Liver (tissue), 9 donors: ENCODE results near the gene TMEM204. TPM values are rescaled to one million over a fixed set of nuclear protein-coding genes. Genes with fewer than 3 reads are reported as not detected.

Experiments used
- DNase-seq: peaks from one replicate; pipeline ENCODE4 v3.0.0-alpha.2; 2017; ENCODE audit warnings: low spot score
- H3K27ac ChIP-seq, 2 donors: one replicate each; pipeline ENCODE4 v1.7.0; 2013; ENCODE audit warnings: inconsistent platforms in 2 of 2, low read length in 2 of 2, control low read depth in 1 of 2, low read depth in 1 of 2, mild to moderate bottlenecking in 1 of 2
- H3K27me3 ChIP-seq, 4 donors: one replicate each; pipeline versions ENCODE4 v1.6.1 to v1.7.0; 2013; ENCODE audit warnings: low read length in 3 of 4, inconsistent platforms in 1 of 4, mild to moderate bottlenecking in 1 of 4, moderate library complexity in 1 of 4; ENCODE audit not compliant: control insufficient read depth in 4 of 4, insufficient read depth in 4 of 4
- H3K36me3 ChIP-seq, 4 donors: one replicate each; pipeline versions ENCODE4 v1.6.1 to v1.7.0; 2013; ENCODE audit warnings: low read length in 3 of 4, mild to moderate bottlenecking in 3 of 4, low read depth in 1 of 4, moderate library complexity in 1 of 4; ENCODE audit not compliant: control insufficient read depth in 4 of 4, insufficient read depth in 3 of 4
- H3K4me1 ChIP-seq, 4 donors: one replicate each; pipeline versions ENCODE4 v1.6.1 to v1.7.0; 2013; ENCODE audit warnings: low read length in 3 of 4, mild to moderate bottlenecking in 3 of 4, moderate library complexity in 1 of 4; ENCODE audit not compliant: control insufficient read depth in 4 of 4, insufficient read depth in 4 of 4
- H3K4me3 ChIP-seq, 3 donors: one replicate each; pipeline versions ENCODE4 v1.6.1 to v1.7.0; 2013; ENCODE audit warnings: low read length in 3 of 3, control low read depth in 1 of 3, low read depth in 1 of 3, mild to moderate bottlenecking in 1 of 3
- H3K9ac ChIP-seq, 2 donors: one replicate each; pipeline ENCODE4 v1.7.0; 2013; ENCODE audit warnings: low read length in 2 of 2, mild to moderate bottlenecking in 2 of 2, moderate library complexity in 2 of 2, control low read depth in 1 of 2, low read depth in 1 of 2
- H3K9me3 ChIP-seq, 4 donors: one replicate each; pipeline versions ENCODE4 v1.6.1 to v1.7.0; 2013; ENCODE audit warnings: low read length in 3 of 4; ENCODE audit not compliant: control insufficient read depth in 4 of 4
- ATF3 ChIP-seq: IDR thresholded peaks from 2 replicates; pipeline ENCODE4 v1.6.1; 2016; ENCODE audit warnings: antibody characterized with exemption
- CTCF ChIP-seq: fragments of 150-350 bp; IDR thresholded peaks from 2 replicates; pipeline ENCODE4 v1.5.1; 2017; ENCODE audit warnings: improper control_type of control experiment, low read depth, low read length; ENCODE audit not compliant: missing input control
- EGR1 ChIP-seq, 2 donors: IDR thresholded peaks; 2 replicates each; pipeline ENCODE4 v1.6.1; 2016 to 2018; ENCODE audit warnings: antibody characterized with exemption in 2 of 2, low read depth in 2 of 2
- FOXA1 ChIP-seq: IDR thresholded peaks from 2 replicates; pipeline ENCODE4 v1.6.1; 2016; ENCODE audit warnings: antibody characterized with exemption
- FOXA2 ChIP-seq: IDR thresholded peaks from 2 replicates; pipeline ENCODE4 v1.6.1; 2016; ENCODE audit warnings: antibody characterized with exemption
- GABPA ChIP-seq, 2 donors: IDR thresholded peaks in 1 of 2; conservative IDR thresholded peaks in 1 of 2; 2 replicates each; pipeline ENCODE4 v1.6.1; 2016; ENCODE audit warnings: antibody characterized with exemption in 2 of 2, mild to moderate bottlenecking in 1 of 2, moderate library complexity in 1 of 2
- HNF4G ChIP-seq: IDR thresholded peaks from 2 replicates; pipeline ENCODE4 v1.6.1; 2016; ENCODE audit warnings: antibody characterized with exemption
- JUND ChIP-seq, 2 donors: IDR thresholded peaks; 2 replicates each; pipeline ENCODE4 v1.6.1; 2016; ENCODE audit warnings: antibody characterized with exemption in 2 of 2
- NR2F2 ChIP-seq: IDR thresholded peaks from 2 replicates; pipeline ENCODE4 v1.6.1; 2016; ENCODE audit warnings: antibody characterized with exemption
- RAD21 ChIP-seq, 2 donors: IDR thresholded peaks; 2 replicates each; pipeline ENCODE4 v1.6.1; 2016; ENCODE audit warnings: antibody characterized with exemption in 2 of 2, mild to moderate bottlenecking in 2 of 2
- RXRA ChIP-seq, 2 donors: IDR thresholded peaks; 2 replicates each; pipeline ENCODE4 v1.6.1; 2017 to 2018; ENCODE audit warnings: antibody characterized with exemption in 2 of 2, mild to moderate bottlenecking in 1 of 2
- SP1 ChIP-seq: IDR thresholded peaks from 2 replicates; pipeline ENCODE4 v1.6.1; 2018; ENCODE audit warnings: antibody characterized with exemption, mild to moderate bottlenecking
- TAF1 ChIP-seq: conservative IDR thresholded peaks from 2 replicates; pipeline ENCODE4 v1.6.1; 2016; ENCODE audit warnings: antibody characterized with exemption, mild to moderate bottlenecking
- YY1 ChIP-seq: IDR thresholded peaks from 2 replicates; pipeline ENCODE4 v1.6.1; 2016; ENCODE audit warnings: antibody characterized with exemption, mild to moderate bottlenecking
- WGBS: extraction: QIAGEN DNeasy Blood & Tissue Kit; methylation state at CpG from one replicate; pipeline ENCODE4 v1.1.7; 2013; 5-methylcytosine and 5-hydroxymethylcytosine counted together
- polyA plus RNA-seq, 2 donors: library from polyadenylated mRNA; stranded (reverse) in 1 of 2; unstranded in 1 of 2; fragments of 200-250 nt in 1 of 2; fragments of >200 nt in 1 of 2; fragmentation: Nextera tagmentation in 1 of 2; extraction: Ambion mirVana in 1 of 2; gene quantifications; one replicate each; pipeline versions ENCODE4 v1.2.1 to v1.2.3, GENCODE V29; 2013 to 2015
- total RNA-seq, 2 donors: library from RNA; depleted of rRNA; stranded (reverse); fragments of >200 nt; gene quantifications; one replicate each; pipeline ENCODE4 v1.2.3, GENCODE V29; 2014
- TF ChIP-seq, protein P1 (sequence below): IDR thresholded peaks from 2 replicates; pipeline ENCODE4 v1.6.1; 2016; ENCODE audit warnings: antibody characterized with exemption
- TF ChIP-seq, protein P2 (sequence below): IDR thresholded peaks from 2 replicates; pipeline ENCODE4 v1.6.1; 2016; ENCODE audit warnings: antibody characterized with exemption, mild to moderate bottlenecking
- TF ChIP-seq, protein P3 (sequence below): IDR thresholded peaks from 2 replicates; pipeline ENCODE4 v1.6.1; 2016; ENCODE audit warnings: antibody characterized with exemption
- donor health status: healthy.
- donor health status: healthy.
- donor health status: healthy.
- donor health status: healthy.
- donor health status: healthy.

TMEM204 gene
- total and polyA plus RNA-seq, 4 donors, result 3.5 to 14.4 (median 10.7) TPM

- Histone ChIP-seq H3K36me3 (no peaks in the 10 kb centered on the region), H3K4me3 (no peak overlapping the region), H3K9me3 (no peaks in the 10 kb centered on the region), H3K4me1 (peaks cover 2 to 21% (median 7%) of the 10 kb centered on the region in 4 donors), H3K27me3 (no peaks in the 10 kb centered on the region), H3K27ac (no peak overlapping the region), H3K9ac (no peak overlapping the region)
- TF ChIP-seq CTCF, result no peak
- peak in 1 of 2 donors; percentile 22 for TF ChIP-seq RAD21 (IDR thresholded peaks at IDR 0.05)
- TF ChIP-seq JUND (IDR thresholded peaks at IDR 0.05), result no peak
- TF ChIP-seq NR2F2, result peak; percentile 11
- TF ChIP-seq GABPA (IDR thresholded peaks at IDR 0.05 in 1 of 2, conservative IDR thresholded peaks at IDR 0.05 in 1 of 2), result no peak
- TF ChIP-seq FOXA2, result no peak
- TF ChIP-seq TAF1, result no peak
- TF ChIP-seq SP1, result no peak
- TF ChIP-seq YY1, result no peak
- TF ChIP-seq EGR1 (IDR thresholded peaks at IDR 0.05; ENCODE audit: low read depth in 2 of 2), result no peak
- no peak for TF ChIP-seq FOXA1
- TF ChIP-seq, protein P1, sequence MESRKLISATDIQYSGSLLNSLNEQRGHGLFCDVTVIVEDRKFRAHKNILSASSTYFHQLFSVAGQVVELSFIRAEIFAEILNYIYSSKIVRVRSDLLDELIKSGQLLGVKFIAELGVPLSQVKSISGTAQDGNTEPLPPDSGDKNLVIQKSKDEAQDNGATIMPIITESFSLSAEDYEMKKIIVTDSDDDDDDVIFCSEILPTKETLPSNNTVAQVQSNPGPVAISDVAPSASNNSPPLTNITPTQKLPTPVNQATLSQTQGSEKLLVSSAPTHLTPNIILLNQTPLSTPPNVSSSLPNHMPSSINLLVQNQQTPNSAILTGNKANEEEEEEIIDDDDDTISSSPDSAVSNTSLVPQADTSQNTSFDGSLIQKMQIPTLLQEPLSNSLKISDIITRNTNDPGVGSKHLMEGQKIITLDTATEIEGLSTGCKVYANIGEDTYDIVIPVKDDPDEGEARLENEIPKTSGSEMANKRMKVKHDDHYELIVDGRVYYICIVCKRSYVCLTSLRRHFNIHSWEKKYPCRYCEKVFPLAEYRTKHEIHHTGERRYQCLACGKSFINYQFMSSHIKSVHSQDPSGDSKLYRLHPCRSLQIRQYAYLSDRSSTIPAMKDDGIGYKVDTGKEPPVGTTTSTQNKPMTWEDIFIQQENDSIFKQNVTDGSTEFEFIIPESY, result no peak
- TF ChIP-seq HNF4G, result no peak
- DNase-seq, result no peak
- WGBS, result 40% methylated on average over 5 of the region's 5 CpGs
Measured at GRCh38 chr16:1548233-1548632, 14.8 kb downstream of the TMEM204 start.

DNA sequence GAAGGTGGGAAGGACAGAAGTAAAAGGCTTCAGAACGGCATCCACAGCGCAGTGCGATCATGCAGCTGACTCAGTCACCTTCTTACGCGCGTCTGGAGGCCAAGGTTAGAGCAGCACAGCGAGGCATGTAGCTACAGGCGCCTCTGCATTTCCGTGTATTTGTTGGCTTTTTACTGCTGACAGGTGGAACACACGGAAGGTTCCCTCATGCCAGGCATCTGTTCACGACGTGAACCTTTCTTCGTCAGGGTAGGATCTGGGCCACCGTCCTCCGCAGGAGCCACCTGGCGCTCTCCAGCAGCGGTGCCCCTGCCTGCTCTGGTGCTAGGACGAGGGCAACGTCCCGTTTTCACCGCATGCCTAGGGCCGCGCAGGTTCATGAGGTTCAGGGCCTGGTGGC, 15.3 kb downstream of the TMEM204 start:
- Histone ChIP-seq H3K4me3 (no peak overlapping the region), H3K4me1 (peaks cover 2 to 21% (median 7%) of the 10 kb centered on the region in 4 donors), H3K27me3 (no peaks in the 10 kb centered on the region), H3K9ac (no peak overlapping the region), H3K9me3 (no peaks in the 10 kb centered on the region), H3K27ac (no peak overlapping the region), H3K36me3 (no peaks in the 10 kb centered on the region)
- TF ChIP-seq RAD21 (IDR thresholded peaks at IDR 0.05) (no peak), RXRA (IDR thresholded peaks at IDR 0.05) (no peak), FOXA1 (no peak), HNF4G (no peak), JUND (IDR thresholded peaks at IDR 0.05) (no peak), NR2F2 (no peak), CTCF (no peak), ATF3 (no peak), SP1 (no peak), FOXA2 (no peak)
- TF ChIP-seq, protein P2, sequence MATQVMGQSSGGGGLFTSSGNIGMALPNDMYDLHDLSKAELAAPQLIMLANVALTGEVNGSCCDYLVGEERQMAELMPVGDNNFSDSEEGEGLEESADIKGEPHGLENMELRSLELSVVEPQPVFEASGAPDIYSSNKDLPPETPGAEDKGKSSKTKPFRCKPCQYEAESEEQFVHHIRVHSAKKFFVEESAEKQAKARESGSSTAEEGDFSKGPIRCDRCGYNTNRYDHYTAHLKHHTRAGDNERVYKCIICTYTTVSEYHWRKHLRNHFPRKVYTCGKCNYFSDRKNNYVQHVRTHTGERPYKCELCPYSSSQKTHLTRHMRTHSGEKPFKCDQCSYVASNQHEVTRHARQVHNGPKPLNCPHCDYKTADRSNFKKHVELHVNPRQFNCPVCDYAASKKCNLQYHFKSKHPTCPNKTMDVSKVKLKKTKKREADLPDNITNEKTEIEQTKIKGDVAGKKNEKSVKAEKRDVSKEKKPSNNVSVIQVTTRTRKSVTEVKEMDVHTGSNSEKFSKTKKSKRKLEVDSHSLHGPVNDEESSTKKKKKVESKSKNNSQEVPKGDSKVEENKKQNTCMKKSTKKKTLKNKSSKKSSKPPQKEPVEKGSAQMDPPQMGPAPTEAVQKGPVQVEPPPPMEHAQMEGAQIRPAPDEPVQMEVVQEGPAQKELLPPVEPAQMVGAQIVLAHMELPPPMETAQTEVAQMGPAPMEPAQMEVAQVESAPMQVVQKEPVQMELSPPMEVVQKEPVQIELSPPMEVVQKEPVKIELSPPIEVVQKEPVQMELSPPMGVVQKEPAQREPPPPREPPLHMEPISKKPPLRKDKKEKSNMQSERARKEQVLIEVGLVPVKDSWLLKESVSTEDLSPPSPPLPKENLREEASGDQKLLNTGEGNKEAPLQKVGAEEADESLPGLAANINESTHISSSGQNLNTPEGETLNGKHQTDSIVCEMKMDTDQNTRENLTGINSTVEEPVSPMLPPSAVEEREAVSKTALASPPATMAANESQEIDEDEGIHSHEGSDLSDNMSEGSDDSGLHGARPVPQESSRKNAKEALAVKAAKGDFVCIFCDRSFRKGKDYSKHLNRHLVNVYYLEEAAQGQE, result no peak
- TF ChIP-seq, protein P3, sequence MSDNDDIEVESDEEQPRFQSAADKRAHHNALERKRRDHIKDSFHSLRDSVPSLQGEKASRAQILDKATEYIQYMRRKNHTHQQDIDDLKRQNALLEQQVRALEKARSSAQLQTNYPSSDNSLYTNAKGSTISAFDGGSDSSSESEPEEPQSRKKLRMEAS, result no peak
- 89% methylated on average over 23 of the region's 23 CpGs for WGBS
- DNase-seq, result no peak
